ENCODE measurements around the gene PRR14.
"Not testable (repeated sequence)": the region's sequence is repeated elsewhere in the genome, so short reads cannot be mapped to it uniquely, and the experiment has no call there.

PRR14 gene

DNA sequence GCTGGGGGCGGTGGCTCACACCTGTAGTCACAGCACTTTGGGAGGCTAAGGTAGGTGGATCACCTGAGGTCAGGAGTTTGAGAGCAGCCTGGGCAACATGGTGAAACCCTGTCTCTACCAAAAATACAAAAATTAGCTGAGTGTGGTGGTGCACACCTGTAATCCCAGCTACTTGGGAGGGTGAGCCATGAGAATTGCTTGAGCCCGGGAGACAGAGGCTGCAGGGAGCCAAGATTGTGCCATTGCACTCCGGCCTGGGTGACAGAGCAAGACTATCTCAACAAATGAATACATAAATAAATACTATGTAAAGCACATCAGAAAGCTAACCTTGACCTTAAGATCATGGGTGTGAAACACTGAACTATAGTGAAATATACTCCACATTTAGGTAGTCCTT is 45.9 kb downstream of the PRR14 start:
- DNase-seq: not testable (repeated sequence)

GRCh38 chr16:30697264-30698138 is 46.7 kb downstream of the PRR14 start:
- peak in 1 of 2 experiments; percentile 38 for DNase-seq

DNA sequence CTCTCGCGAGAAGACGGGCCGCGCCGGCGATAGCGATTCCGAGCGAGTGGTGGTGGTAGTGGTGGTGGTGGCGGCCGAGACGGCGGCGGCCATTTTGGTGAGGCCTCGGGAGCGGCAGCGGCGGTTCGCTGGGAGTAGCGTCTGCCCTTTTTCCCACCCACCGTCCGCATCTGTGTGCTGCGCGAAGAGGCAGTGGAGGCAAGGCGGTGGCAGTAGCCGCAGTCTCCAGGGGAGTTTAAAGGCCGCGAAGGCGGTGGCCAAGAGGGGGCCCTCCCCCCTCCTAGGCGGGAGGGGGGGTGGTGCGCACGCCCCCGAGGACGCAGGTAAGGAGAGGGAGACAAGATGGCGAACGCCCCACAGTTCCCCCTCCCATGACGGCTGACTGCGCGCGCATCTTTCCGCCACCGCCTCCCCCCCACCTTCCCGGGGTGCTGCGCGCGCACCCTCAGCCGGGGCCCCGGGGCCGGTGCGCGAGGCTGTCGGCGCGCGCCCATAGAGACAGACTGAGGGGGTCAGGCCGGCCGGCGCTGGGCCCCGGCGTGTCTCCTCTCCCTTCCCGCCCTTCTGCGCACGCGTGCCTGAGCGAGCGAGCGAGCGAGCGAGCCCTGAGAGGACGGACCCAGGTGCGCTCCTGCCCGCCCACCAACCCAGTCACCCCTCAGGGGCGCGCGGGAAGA is 47.5 kb downstream of the PRR14 start:
- DNase-seq: peak; percentile 93 to 97

DNA sequence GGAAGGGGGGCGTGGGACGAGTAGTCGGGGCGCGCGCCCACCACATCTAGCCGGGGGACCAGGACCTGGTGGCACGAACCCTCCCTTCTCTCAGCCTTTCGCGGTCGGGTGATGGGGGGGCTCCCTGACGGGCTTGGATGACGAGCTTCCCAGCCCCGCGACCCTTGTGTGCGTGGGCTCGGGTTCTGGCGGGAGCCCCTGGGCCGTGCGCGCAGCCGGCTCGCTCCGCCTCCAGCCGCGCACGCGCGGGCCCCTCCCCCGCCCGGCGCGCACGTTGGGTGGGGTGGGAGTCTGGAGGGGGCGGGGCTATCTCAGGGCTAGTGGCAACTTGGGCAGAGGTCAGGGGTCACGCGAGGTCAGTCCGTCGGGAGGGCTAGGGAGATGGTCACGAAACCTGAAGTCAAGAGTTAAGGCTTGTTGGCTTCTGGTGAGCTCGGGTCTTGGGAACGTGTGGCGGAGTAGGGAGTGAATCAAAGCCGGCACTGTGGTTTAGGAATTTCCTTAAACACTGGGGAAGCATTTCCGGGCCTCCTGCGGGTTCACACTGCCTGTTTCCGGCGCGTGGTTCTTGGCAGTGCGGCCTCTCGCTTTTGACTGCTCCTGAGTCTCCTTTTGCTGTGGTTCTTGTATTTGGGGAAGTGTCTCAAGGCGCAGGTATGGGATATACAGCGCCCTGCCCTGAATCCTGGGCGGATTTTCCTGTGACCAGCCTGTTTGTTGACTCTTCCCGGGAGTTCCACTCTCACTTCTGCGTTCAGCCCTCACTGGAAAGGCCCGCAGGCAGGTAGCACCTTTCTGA is 48.3 kb downstream of the PRR14 start, which contains the start of gene SRCAP:
SRCAP (plus strand) TSS at position 356 of the 799 bp plus-strand sequence. CDS start 1,654 bp downstream, outside the sequence.
- DNase-seq: peak; percentile 62 to 84

GRCh38 chr16:30699615-30700099 is 48.9 kb downstream of the PRR14 start:
- no peak for DNase-seq

DNA sequence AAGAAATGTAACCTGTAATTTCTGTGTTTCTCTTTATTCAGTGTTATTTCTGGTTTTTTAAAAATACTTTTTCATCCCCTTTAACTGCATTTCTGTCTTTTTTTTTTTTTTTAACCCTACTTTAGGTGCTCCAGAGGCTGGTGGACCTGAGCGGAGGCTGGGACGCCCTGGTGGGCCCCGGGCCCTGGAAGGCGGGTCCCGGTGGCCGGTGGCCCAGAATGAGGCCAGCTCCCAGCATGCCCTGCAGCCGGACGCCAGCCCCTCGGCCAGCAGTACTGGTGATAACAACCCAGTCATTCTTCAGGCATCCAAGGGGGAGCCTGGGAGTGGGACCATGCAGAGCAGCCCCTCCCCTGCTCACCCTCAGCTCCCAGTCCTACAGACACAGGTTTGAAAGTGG is 49.7 kb downstream of the PRR14 start:
- DNase-seq: no peak

GRCh38 chr16:30700971-30701370 is 50.2 kb downstream of the PRR14 start:
- no peak for DNase-seq

GRCh38 chr16:30703071-30703470 is 52.3 kb downstream of the PRR14 start:
- not testable (repeated sequence) for DNase-seq

DNA sequence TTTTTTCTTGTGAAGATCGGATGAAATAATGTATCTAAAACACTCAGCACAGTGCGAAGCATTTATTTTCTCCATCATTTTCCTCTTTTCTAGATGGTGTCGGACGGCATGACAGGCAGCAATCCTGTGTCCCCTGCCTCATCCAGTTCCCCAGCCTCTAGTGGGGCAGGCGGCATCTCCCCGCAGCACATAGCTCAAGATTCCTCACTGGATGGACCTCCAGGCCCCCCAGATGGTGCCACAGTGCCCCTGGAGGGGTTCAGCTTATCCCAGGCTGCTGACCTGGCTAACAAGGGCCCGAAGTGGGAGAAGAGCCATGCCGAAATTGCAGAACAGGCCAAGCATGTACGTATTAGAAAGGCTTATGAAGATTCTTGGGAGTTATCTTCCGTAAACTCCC is 53.2 kb downstream of the PRR14 start:
- DNase-seq: no peak
